ENCODE results near the gene BCORL1.

DNA sequence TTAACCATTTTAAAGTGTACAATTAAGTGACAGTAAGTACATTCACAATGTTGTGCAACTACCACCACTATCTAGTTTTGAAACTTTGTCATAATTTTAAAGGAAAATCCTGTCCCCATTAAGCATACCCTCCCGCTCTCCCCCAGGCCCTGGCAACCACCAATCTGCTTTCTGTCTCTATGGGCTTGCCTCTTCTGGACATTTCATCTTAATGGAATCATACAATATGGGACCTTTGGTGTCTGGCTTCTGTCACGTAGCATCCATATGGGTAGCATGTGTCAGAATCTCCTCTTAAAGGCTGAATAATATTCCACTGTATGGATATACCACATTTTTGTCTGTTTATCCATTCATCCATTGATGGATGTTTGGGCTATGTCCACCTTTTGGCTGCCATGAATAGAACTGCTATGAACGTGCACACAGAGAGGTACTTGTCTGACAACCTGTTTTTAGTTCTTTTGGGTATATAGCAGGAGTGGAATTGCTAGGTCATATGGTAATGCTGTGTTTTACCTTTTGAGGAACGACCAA is 66.3 kb downstream of the BCORL1 start:
- TF ChIP-seq, protein P1, sequence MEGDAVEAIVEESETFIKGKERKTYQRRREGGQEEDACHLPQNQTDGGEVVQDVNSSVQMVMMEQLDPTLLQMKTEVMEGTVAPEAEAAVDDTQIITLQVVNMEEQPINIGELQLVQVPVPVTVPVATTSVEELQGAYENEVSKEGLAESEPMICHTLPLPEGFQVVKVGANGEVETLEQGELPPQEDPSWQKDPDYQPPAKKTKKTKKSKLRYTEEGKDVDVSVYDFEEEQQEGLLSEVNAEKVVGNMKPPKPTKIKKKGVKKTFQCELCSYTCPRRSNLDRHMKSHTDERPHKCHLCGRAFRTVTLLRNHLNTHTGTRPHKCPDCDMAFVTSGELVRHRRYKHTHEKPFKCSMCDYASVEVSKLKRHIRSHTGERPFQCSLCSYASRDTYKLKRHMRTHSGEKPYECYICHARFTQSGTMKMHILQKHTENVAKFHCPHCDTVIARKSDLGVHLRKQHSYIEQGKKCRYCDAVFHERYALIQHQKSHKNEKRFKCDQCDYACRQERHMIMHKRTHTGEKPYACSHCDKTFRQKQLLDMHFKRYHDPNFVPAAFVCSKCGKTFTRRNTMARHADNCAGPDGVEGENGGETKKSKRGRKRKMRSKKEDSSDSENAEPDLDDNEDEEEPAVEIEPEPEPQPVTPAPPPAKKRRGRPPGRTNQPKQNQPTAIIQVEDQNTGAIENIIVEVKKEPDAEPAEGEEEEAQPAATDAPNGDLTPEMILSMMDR (IDR thresholded peaks at IDR 0.05; ENCODE audit: borderline replicate concordance, extremely low read depth, low read length, poor library complexity, severe bottlenecking) = no peak
- no peak for TF ChIP-seq EZH2 (IDR thresholded peaks at IDR 0.05; ENCODE audit: borderline replicate concordance, low read depth, low read length, severe bottlenecking)
